Measurements from ENCODE around the gene SLC17A2. TPM values are rescaled to one million over a fixed set of nuclear protein-coding genes. Genes with fewer than 3 reads are reported as not detected.

The SLC17A2 gene
- total and polyA plus RNA-seq, 10 donors = not detected

GRCh38 chr6:25874822-25875562 lies 55.5 kb downstream of the SLC17A2 start:
- Histone ChIP-seq H3K27me3 (replicated peaks in 1 of 7) (no peaks in the 10 kb centered on the region), H3K9me3 (no peaks in the 10 kb centered on the region), H3K4me3 (no peak overlapping the region), H3K4me1 (no peaks in the 10 kb centered on the region), H3K36me3 (no peaks in the 10 kb centered on the region), H3K27ac (no peak overlapping the region)
- 71 to 81% (median 78%) methylated on average over 3 of the region's 3 CpGs for whole genome bisulfite sequencing, 5 donors
- DNase-seq = no peak
- no peak for TF ChIP-seq CTCF (IDR thresholded peaks at IDR 0.05 in 8 of 11, conservative IDR thresholded peaks at IDR 0.05 in 3 of 11)
- no peak for TF ChIP-seq POLR2A (IDR thresholded peaks at IDR 0.05)
- TF ChIP-seq POLR2AphosphoS5 (IDR thresholded peaks at IDR 0.05) = no peak
- intact Hi-C loops (cut with DNase I; ENCODE audit: low total_unique reads) = no loop called here

GRCh38 chr6:25874118-25874517 lies 56.4 kb downstream of the SLC17A2 start, which contains the start of gene SLC17A3:
TSS of gene SLC17A3 (minus strand) at chr6:25874243. CDS start at chr6:25868387, 5,856 bp downstream.
- no peak for DNase-seq
- no peak within 1 kb of the TSS for H3K27ac ChIP-seq
- no peak within 1 kb of the TSS for H3K4me3 ChIP-seq
- WGBS, 5 donors = 93 to 96% (median 94%) methylated on average over 3 of the region's 3 CpGs
- no peaks in the 10 kb centered on the region for H3K36me3 ChIP-seq
- H3K27me3 ChIP-seq (replicated peaks in 1 of 7) = no peaks in the 10 kb centered on the region
- no peaks in the 10 kb centered on the region for H3K9me3 ChIP-seq
- TF ChIP-seq CTCF (IDR thresholded peaks at IDR 0.05 in 8 of 11, conservative IDR thresholded peaks at IDR 0.05 in 3 of 11) = no peak
- no peak for TF ChIP-seq POLR2A (IDR thresholded peaks at IDR 0.05)
- TF ChIP-seq POLR2AphosphoS5 (IDR thresholded peaks at IDR 0.05) = no peak
- intact Hi-C loops (cut with DNase I; ENCODE audit: low total_unique reads) = no loop called here
- H3K4me1 ChIP-seq = no peaks in the 10 kb centered on the region

GRCh38 chr6:25872814-25873213 lies 57.7 kb downstream of the SLC17A2 start:
- H3K9me3 ChIP-seq = no peaks in the 10 kb centered on the region
- no peaks in the 10 kb centered on the region for H3K4me1 ChIP-seq
- no peak overlapping the region for H3K27ac ChIP-seq
- no peaks in the 10 kb centered on the region for H3K36me3 ChIP-seq
- WGBS, 5 donors = 94 to 100% (median 97%) methylated on average over 1 of the region's 1 CpG
- intact Hi-C loops (cut with DNase I; ENCODE audit: low total_unique reads) = no loop called here
- no peak for TF ChIP-seq POLR2A (IDR thresholded peaks at IDR 0.05)
- TF ChIP-seq CTCF (IDR thresholded peaks at IDR 0.05 in 8 of 11, conservative IDR thresholded peaks at IDR 0.05 in 3 of 11) = no peak
- TF ChIP-seq POLR2AphosphoS5 (IDR thresholded peaks at IDR 0.05) = no peak
- no peaks in the 10 kb centered on the region for H3K27me3 ChIP-seq (replicated peaks in 1 of 7)
- H3K4me3 ChIP-seq = no peak overlapping the region
- no peak for DNase-seq

GRCh38 chr6:25869840-25870239 lies 60.7 kb downstream of the SLC17A2 start:
- no peak overlapping the region for H3K27ac ChIP-seq
- H3K9me3 ChIP-seq = no peaks in the 10 kb centered on the region
- no peak for DNase-seq
- intact Hi-C loops (cut with DNase I; ENCODE audit: low total_unique reads) = no loop called here
- TF ChIP-seq POLR2AphosphoS5 (IDR thresholded peaks at IDR 0.05) = no peak
- no peak for TF ChIP-seq POLR2A (IDR thresholded peaks at IDR 0.05)
- TF ChIP-seq CTCF (IDR thresholded peaks at IDR 0.05 in 8 of 11, conservative IDR thresholded peaks at IDR 0.05 in 3 of 11) = no peak
- H3K27me3 ChIP-seq (replicated peaks in 1 of 7) = no peaks in the 10 kb centered on the region
- H3K4me1 ChIP-seq = no peaks in the 10 kb centered on the region
- H3K4me3 ChIP-seq = no peak overlapping the region
- no peaks in the 10 kb centered on the region for H3K36me3 ChIP-seq
- WGBS, 5 donors = 40 to 95% (median 87%) methylated on average over 1 of the region's 1 CpG

Measured in spleen (tissue), 11 donors.